ENCODE results near the gene TMSB10.

The TMSB10 gene

GRCh38 chr2:84891355-84892010 lies 14.0 kb upstream of the TMSB10 start:
- 90 to 97% methylated on average over 9 of the region's 12 CpGs for WGBS, 2 experiments (ENCODE audit: insufficient coverage in 2 of 2)
- Histone ChIP-seq H3K36me3 (ENCODE audit: control insufficient read depth, insufficient read depth, low read length) (no peaks in the 10 kb centered on the region), H3K4me1 (ENCODE audit: control insufficient read depth, insufficient read depth, low read length, poor library complexity, severe bottlenecking) (peaks cover 14% of the 10 kb centered on the region), H3K27ac (ENCODE audit: low read depth, low read length, severe bottlenecking) (no peak overlapping the region), H3K9me3 (ENCODE audit: control insufficient read depth, low read length) (no peaks in the 10 kb centered on the region), H3K4me3 (ENCODE audit: extremely low read depth, insufficient read depth, low read length, poor library complexity, severe bottlenecking) (no peak overlapping the region)

- WGBS, 2 experiments (ENCODE audit: insufficient coverage in 2 of 2) = 88 to 89% methylated on average over 5 to 6 of the region's 6 CpGs
- no peaks in the 10 kb centered on the region for H3K9me3 ChIP-seq (ENCODE audit: control insufficient read depth, low read length)
- H3K36me3 ChIP-seq (ENCODE audit: control insufficient read depth, insufficient read depth, low read length) = no peaks in the 10 kb centered on the region
- no peak overlapping the region for H3K27ac ChIP-seq (ENCODE audit: low read depth, low read length, severe bottlenecking)
- no peak overlapping the region for H3K4me3 ChIP-seq (ENCODE audit: extremely low read depth, insufficient read depth, low read length, poor library complexity, severe bottlenecking)
- H3K4me1 ChIP-seq (ENCODE audit: control insufficient read depth, insufficient read depth, low read length, poor library complexity, severe bottlenecking) = peaks cover 17% of the 10 kb centered on the region
Observed at GRCh38 chr2:84894131-84894586, 11.3 kb upstream of the TMSB10 start.

GRCh38 chr2:84894758-84895520 lies 10.5 kb upstream of the TMSB10 start:
- H3K9me3 ChIP-seq (ENCODE audit: control insufficient read depth, low read length) = no peaks in the 10 kb centered on the region
- no peak overlapping the region for H3K4me3 ChIP-seq (ENCODE audit: extremely low read depth, insufficient read depth, low read length, poor library complexity, severe bottlenecking)
- H3K36me3 ChIP-seq (ENCODE audit: control insufficient read depth, insufficient read depth, low read length) = no peaks in the 10 kb centered on the region
- H3K27ac ChIP-seq (ENCODE audit: low read depth, low read length, severe bottlenecking) = peak overlapping the region; percentile 67
- peaks cover 17% of the 10 kb centered on the region for H3K4me1 ChIP-seq (ENCODE audit: control insufficient read depth, insufficient read depth, low read length, poor library complexity, severe bottlenecking)
- WGBS, 2 experiments (ENCODE audit: insufficient coverage in 2 of 2) = 76% methylated on average over 4 to 5 of the region's 7 CpGs

GRCh38 chr2:84896567-84896966 lies 8.9 kb upstream of the TMSB10 start:
- 80 to 90% methylated on average over 1 to 2 of the region's 2 CpGs for WGBS, 2 experiments (ENCODE audit: insufficient coverage in 2 of 2)
- Histone ChIP-seq H3K4me3 (ENCODE audit: extremely low read depth, insufficient read depth, low read length, poor library complexity, severe bottlenecking) (no peak overlapping the region), H3K27ac (ENCODE audit: low read depth, low read length, severe bottlenecking) (no peak overlapping the region), H3K9me3 (ENCODE audit: control insufficient read depth, low read length) (no peaks in the 10 kb centered on the region), H3K36me3 (ENCODE audit: control insufficient read depth, insufficient read depth, low read length) (no peaks in the 10 kb centered on the region), H3K4me1 (ENCODE audit: control insufficient read depth, insufficient read depth, low read length, poor library complexity, severe bottlenecking) (peaks cover 17% of the 10 kb centered on the region)

- no CpG with 5 or more reads among the region's 1 CpG for WGBS, 2 experiments (ENCODE audit: insufficient coverage in 2 of 2)
- H3K36me3 ChIP-seq (ENCODE audit: control insufficient read depth, insufficient read depth, low read length) = no peaks in the 10 kb centered on the region
- H3K4me1 ChIP-seq (ENCODE audit: control insufficient read depth, insufficient read depth, low read length, poor library complexity, severe bottlenecking) = peaks cover 17% of the 10 kb centered on the region
- no peaks in the 10 kb centered on the region for H3K9me3 ChIP-seq (ENCODE audit: control insufficient read depth, low read length)
- H3K27ac ChIP-seq (ENCODE audit: low read depth, low read length, severe bottlenecking) = no peak overlapping the region
- H3K4me3 ChIP-seq (ENCODE audit: extremely low read depth, insufficient read depth, low read length, poor library complexity, severe bottlenecking) = no peak overlapping the region
Observed at GRCh38 chr2:84897773-84898172, 7.7 kb upstream of the TMSB10 start.

- Histone ChIP-seq H3K9me3 (ENCODE audit: control insufficient read depth, low read length) (no peaks in the 10 kb centered on the region), H3K27ac (ENCODE audit: low read depth, low read length, severe bottlenecking) (no peak overlapping the region), H3K4me3 (ENCODE audit: extremely low read depth, insufficient read depth, low read length, poor library complexity, severe bottlenecking) (no peak overlapping the region), H3K36me3 (ENCODE audit: control insufficient read depth, insufficient read depth, low read length) (no peaks in the 10 kb centered on the region), H3K4me1 (ENCODE audit: control insufficient read depth, insufficient read depth, low read length, poor library complexity, severe bottlenecking) (peaks cover 10% of the 10 kb centered on the region)
- WGBS, 2 experiments (ENCODE audit: insufficient coverage in 2 of 2) = 93 to 99% methylated on average over 5 to 6 of the region's 8 CpGs
Observed at GRCh38 chr2:84899304-84900204, 5.9 kb upstream of the TMSB10 start.

GRCh38 chr2:84900971-84901370 lies 4.5 kb upstream of the TMSB10 start:
- WGBS, 2 experiments (ENCODE audit: insufficient coverage in 2 of 2) = 80% methylated on average over 1 of the region's 1 CpG; no CpG with 5 or more reads in 1 of the 2 experiments
- H3K27ac ChIP-seq (ENCODE audit: low read depth, low read length, severe bottlenecking) = no peak overlapping the region
- H3K36me3 ChIP-seq (ENCODE audit: control insufficient read depth, insufficient read depth, low read length) = no peaks in the 10 kb centered on the region
- no peaks in the 10 kb centered on the region for H3K9me3 ChIP-seq (ENCODE audit: control insufficient read depth, low read length)
- peaks cover 3% of the 10 kb centered on the region for H3K4me1 ChIP-seq (ENCODE audit: control insufficient read depth, insufficient read depth, low read length, poor library complexity, severe bottlenecking)
- no peak overlapping the region for H3K4me3 ChIP-seq (ENCODE audit: extremely low read depth, insufficient read depth, low read length, poor library complexity, severe bottlenecking)

- Histone ChIP-seq H3K4me3 (ENCODE audit: extremely low read depth, insufficient read depth, low read length, poor library complexity, severe bottlenecking) (no peak overlapping the region), H3K9me3 (ENCODE audit: control insufficient read depth, low read length) (no peaks in the 10 kb centered on the region), H3K4me1 (ENCODE audit: control insufficient read depth, insufficient read depth, low read length, poor library complexity, severe bottlenecking) (peaks cover 3% of the 10 kb centered on the region), H3K36me3 (ENCODE audit: control insufficient read depth, insufficient read depth, low read length) (peaks cover 7% of the 10 kb centered on the region), H3K27ac (ENCODE audit: low read depth, low read length, severe bottlenecking) (no peak overlapping the region)
- 100% methylated on average over 1 of the region's 2 CpGs for WGBS, 2 experiments (ENCODE audit: insufficient coverage in 2 of 2)
Observed at GRCh38 chr2:84901593-84902120, 3.8 kb upstream of the TMSB10 start.

- H3K36me3 ChIP-seq (ENCODE audit: control insufficient read depth, insufficient read depth, low read length) = peaks cover 12% of the 10 kb centered on the region
- no peaks in the 10 kb centered on the region for H3K9me3 ChIP-seq (ENCODE audit: control insufficient read depth, low read length)
- H3K27ac ChIP-seq (ENCODE audit: low read depth, low read length, severe bottlenecking) = no peak overlapping the region
- WGBS, 2 experiments (ENCODE audit: insufficient coverage in 2 of 2) = 88 to 100% methylated on average over 2 of the region's 4 CpGs
- H3K4me3 ChIP-seq (ENCODE audit: extremely low read depth, insufficient read depth, low read length, poor library complexity, severe bottlenecking) = no peak overlapping the region
- H3K4me1 ChIP-seq (ENCODE audit: control insufficient read depth, insufficient read depth, low read length, poor library complexity, severe bottlenecking) = peaks cover 3% of the 10 kb centered on the region
Observed at GRCh38 chr2:84902526-84902925, 2.9 kb upstream of the TMSB10 start.

- Histone ChIP-seq H3K9me3 (ENCODE audit: control insufficient read depth, low read length) (no peaks in the 10 kb centered on the region), H3K36me3 (ENCODE audit: control insufficient read depth, insufficient read depth, low read length) (peaks cover 16% of the 10 kb centered on the region), H3K4me1 (ENCODE audit: control insufficient read depth, insufficient read depth, low read length, poor library complexity, severe bottlenecking) (no peaks in the 10 kb centered on the region), H3K4me3 (ENCODE audit: extremely low read depth, insufficient read depth, low read length, poor library complexity, severe bottlenecking) (no peak overlapping the region), H3K27ac (ENCODE audit: low read depth, low read length, severe bottlenecking) (no peak overlapping the region)
- WGBS, 2 experiments (ENCODE audit: insufficient coverage in 2 of 2) = 93 to 95% methylated on average over 8 to 9 of the region's 9 CpGs
Observed at GRCh38 chr2:84904151-84904550, 1.3 kb upstream of the TMSB10 start.

Data from mesodermal cell (in vitro differentiated cells).